DND-41 (cell line): ENCODE data around the gene AP2A2.

Experiments
- EZH2 ChIP-seq: IDR thresholded peaks from 3 replicates; pipeline ENCODE4 v1.6.1; 2012; ENCODE audit warnings: borderline replicate concordance, low read depth, mild to moderate bottlenecking, moderate library complexity, low read length, inconsistent platforms; ENCODE audit not compliant: severe bottlenecking
- TF ChIP-seq, protein P1 (sequence below): IDR thresholded peaks from 2 replicates; pipeline ENCODE4 v1.5.1; 2012; ENCODE audit warnings: borderline replicate concordance, low read length, moderate library complexity, mild to moderate bottlenecking; ENCODE audit not compliant: poor library complexity, severe bottlenecking; ENCODE audit errors: extremely low read depth

DNA sequence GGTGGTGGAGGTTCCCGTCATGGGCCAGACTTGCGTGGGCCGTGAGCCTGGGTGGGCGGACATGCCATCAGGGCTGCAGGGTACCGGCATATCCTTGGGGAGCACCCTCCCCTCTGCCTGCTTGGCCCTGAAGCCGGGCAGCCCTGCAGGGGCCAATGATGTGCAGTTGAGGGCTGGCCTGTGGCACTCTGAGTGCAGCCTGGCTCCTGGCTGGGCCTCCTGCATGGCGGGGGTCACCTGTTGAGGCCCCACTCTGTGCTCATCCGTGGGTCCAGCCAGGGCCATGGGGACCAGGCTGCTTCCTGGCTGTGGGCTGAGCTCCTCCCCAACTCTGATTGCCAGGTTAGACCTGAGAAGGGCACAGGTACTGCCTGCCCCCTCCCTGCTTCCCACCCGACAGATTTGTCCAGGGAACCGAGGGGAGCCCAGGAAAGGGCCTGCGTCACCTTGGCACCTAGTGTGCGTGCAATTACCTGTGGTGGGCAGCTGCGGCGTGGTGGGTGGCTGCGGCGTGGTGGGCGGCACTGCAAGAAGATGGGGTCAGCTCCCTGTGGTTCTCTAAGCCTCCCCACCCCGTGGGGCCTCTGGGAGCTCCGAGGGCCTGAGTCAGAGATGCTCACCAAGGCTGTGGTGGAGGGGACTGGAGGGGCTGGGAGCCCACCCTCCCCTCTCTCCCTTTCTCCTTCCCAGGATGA, 94.7 kb downstream of the AP2A2 start:
- TF ChIP-seq, protein P1, sequence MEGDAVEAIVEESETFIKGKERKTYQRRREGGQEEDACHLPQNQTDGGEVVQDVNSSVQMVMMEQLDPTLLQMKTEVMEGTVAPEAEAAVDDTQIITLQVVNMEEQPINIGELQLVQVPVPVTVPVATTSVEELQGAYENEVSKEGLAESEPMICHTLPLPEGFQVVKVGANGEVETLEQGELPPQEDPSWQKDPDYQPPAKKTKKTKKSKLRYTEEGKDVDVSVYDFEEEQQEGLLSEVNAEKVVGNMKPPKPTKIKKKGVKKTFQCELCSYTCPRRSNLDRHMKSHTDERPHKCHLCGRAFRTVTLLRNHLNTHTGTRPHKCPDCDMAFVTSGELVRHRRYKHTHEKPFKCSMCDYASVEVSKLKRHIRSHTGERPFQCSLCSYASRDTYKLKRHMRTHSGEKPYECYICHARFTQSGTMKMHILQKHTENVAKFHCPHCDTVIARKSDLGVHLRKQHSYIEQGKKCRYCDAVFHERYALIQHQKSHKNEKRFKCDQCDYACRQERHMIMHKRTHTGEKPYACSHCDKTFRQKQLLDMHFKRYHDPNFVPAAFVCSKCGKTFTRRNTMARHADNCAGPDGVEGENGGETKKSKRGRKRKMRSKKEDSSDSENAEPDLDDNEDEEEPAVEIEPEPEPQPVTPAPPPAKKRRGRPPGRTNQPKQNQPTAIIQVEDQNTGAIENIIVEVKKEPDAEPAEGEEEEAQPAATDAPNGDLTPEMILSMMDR, result no peak
- no peak for TF ChIP-seq EZH2
